IMR-90 (cell line): ENCODE measurements around the gene ZFAND2A.

Experiments
- BHLHE40 ChIP-seq: fragments of 150-350 bp; IDR thresholded peaks from 2 replicates; pipeline ENCODE4 v1.6.1; 2016; ENCODE audit warnings: mild to moderate bottlenecking, low read depth, low read length
- CEBPB ChIP-seq: IDR thresholded peaks from 2 replicates; pipeline ENCODE4 v1.6.1; 2012; ENCODE audit warnings: low read depth, low read length, improper control_type of control experiment
- ELK1 ChIP-seq: fragments of 150-350 bp; IDR thresholded peaks from 2 replicates; pipeline ENCODE4 v1.6.1; 2016; ENCODE audit warnings: low read depth, mild to moderate bottlenecking, low read length, moderate library complexity, borderline replicate concordance
- FOS ChIP-seq: fragments of 150-350 bp; IDR thresholded peaks from 2 replicates; pipeline ENCODE4 v1.6.1; 2016; ENCODE audit warnings: low read depth, low read length
- MAFK ChIP-seq: IDR thresholded peaks from 2 replicates; pipeline ENCODE4 v1.6.1; 2012; ENCODE audit warnings: low read depth, low read length, improper control_type of control experiment
- MAZ ChIP-seq: IDR thresholded peaks from 2 replicates; pipeline ENCODE4 v1.6.1; 2012; ENCODE audit warnings: low read depth, mild to moderate bottlenecking, low read length, improper control_type of control experiment, moderate library complexity, borderline replicate concordance
- MXI1 ChIP-seq: IDR thresholded peaks from 2 replicates; pipeline ENCODE4 v1.6.1; 2012; ENCODE audit warnings: low read depth, mild to moderate bottlenecking, low read length, moderate library complexity, borderline replicate concordance
- POLR2A ChIP-seq: IDR thresholded peaks from 2 replicates; pipeline ENCODE4 v1.6.1; 2012; ENCODE audit warnings: mild to moderate bottlenecking, low read depth, low read length
- RAD21 ChIP-seq: IDR thresholded peaks from 2 replicates; pipeline ENCODE4 v1.6.1; 2012; ENCODE audit warnings: low read length, improper control_type of control experiment
- RCOR1 ChIP-seq: IDR thresholded peaks from 2 replicates; pipeline ENCODE4 v1.6.1; 2012; ENCODE audit warnings: mild to moderate bottlenecking, low read length, improper control_type of control experiment; ENCODE audit not compliant: insufficient replicate concordance
- RFX5 ChIP-seq: IDR thresholded peaks from 2 replicates; pipeline ENCODE4 v1.8.0; 2012; ENCODE audit warnings: low read depth, mild to moderate bottlenecking, low read length, moderate library complexity
- SMC3 ChIP-seq: fragments of 150-350 bp; IDR thresholded peaks from 2 replicates; pipeline ENCODE4 v1.6.1; 2016; ENCODE audit warnings: low read depth, mild to moderate bottlenecking, antibody characterized with exemption, low read length, moderate library complexity
- TF ChIP-seq, protein P1 (sequence below): conservative IDR thresholded peaks from 2 replicates; pipeline ENCODE4 v1.5.1; 2012; ENCODE audit warnings: mild to moderate bottlenecking, low read depth, low read length, improper control_type of control experiment
- TF ChIP-seq, protein P2 (sequence below): fragments of 150-350 bp; IDR thresholded peaks from 2 replicates; pipeline ENCODE4 v1.6.1; 2017; ENCODE audit warnings: mild to moderate bottlenecking, antibody characterized with exemption, low read length, low read depth

GRCh38 chr7:1129431-1129830 is 30.6 kb downstream of the ZFAND2A start:
- TF ChIP-seq CEBPB, result no peak
- TF ChIP-seq, protein P1, sequence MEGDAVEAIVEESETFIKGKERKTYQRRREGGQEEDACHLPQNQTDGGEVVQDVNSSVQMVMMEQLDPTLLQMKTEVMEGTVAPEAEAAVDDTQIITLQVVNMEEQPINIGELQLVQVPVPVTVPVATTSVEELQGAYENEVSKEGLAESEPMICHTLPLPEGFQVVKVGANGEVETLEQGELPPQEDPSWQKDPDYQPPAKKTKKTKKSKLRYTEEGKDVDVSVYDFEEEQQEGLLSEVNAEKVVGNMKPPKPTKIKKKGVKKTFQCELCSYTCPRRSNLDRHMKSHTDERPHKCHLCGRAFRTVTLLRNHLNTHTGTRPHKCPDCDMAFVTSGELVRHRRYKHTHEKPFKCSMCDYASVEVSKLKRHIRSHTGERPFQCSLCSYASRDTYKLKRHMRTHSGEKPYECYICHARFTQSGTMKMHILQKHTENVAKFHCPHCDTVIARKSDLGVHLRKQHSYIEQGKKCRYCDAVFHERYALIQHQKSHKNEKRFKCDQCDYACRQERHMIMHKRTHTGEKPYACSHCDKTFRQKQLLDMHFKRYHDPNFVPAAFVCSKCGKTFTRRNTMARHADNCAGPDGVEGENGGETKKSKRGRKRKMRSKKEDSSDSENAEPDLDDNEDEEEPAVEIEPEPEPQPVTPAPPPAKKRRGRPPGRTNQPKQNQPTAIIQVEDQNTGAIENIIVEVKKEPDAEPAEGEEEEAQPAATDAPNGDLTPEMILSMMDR, result no peak
- TF ChIP-seq, protein P2, sequence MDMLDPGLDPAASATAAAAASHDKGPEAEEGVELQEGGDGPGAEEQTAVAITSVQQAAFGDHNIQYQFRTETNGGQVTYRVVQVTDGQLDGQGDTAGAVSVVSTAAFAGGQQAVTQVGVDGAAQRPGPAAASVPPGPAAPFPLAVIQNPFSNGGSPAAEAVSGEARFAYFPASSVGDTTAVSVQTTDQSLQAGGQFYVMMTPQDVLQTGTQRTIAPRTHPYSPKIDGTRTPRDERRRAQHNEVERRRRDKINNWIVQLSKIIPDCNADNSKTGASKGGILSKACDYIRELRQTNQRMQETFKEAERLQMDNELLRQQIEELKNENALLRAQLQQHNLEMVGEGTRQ, result no peak
- TF ChIP-seq POLR2A, result no peak
- TF ChIP-seq MXI1, result no peak
- no peak for TF ChIP-seq FOS
- no peak for TF ChIP-seq RAD21
- no peak for TF ChIP-seq MAZ
- no peak for TF ChIP-seq RCOR1
- no peak for TF ChIP-seq ELK1
- no peak for TF ChIP-seq SMC3
- TF ChIP-seq BHLHE40, result no peak
- no peak for TF ChIP-seq RFX5
- TF ChIP-seq MAFK, result no peak
